HCT116 (cell line): ENCODE measurements around the gene TSEN34. TPM values are rescaled to one million over a fixed set of nuclear protein-coding genes. Genes with fewer than 3 reads are reported as not detected.

ENCODE experiments used
- ATAC-seq: fragments of 200-7000 bp; cut with Tn5 transposase; 2 replicates; pipeline ENCODE4 v1.9.1; 2020; ENCODE audit warnings: mild to moderate bottlenecking, moderate library complexity
- BruUV-seq: library from RNA; stranded (reverse); fragments of 400-500 nt; replicated peaks from 2 replicates; lab custom pipeline; 2021; lab: Mats Ljungman, UMichigan
- CTCF ChIA-PET: fragments of 300-600 bp; sonication (Branson Sonifier 250); formaldehyde crosslinking; loops from one replicate; lab custom pipeline; 2021; ENCODE audit warnings: antibody characterized with exemption; lab: Charles Lee
- POLR2A ChIA-PET: fragments of 300-600, 350-600 bp; sonication (Branson Sonifier 250); formaldehyde crosslinking; loops from one replicate; lab custom pipeline; 2021; ENCODE audit warnings: antibody characterized with exemption; lab: Charles Lee
- RAD21 ChIA-PET, 2 experiments: fragments of 300-600 bp; sonication (Branson Sonifier 250); formaldehyde crosslinking; loops; one replicate each; lab custom pipeline; 2023; ENCODE audit warnings: low total read pairs in 2 of 2; ENCODE audit not compliant: uncharacterized antibody in 2 of 2, unreplicated experiment in 2 of 2, low non-redundant PET in 1 of 2; lab: Charles Lee
- DNase-seq: peaks from one replicate; pipeline ENCODE4 v3.0.0-alpha.2; 2010; ENCODE audit warnings: low read depth, low spot score
- H2AFZ ChIP-seq: fragments of 200-600 bp; shearing (Covaris generic), sonication (generic); 2 replicates; pipeline ENCODE4 v1.6.1; 2017; ENCODE audit warnings: low read depth, mixed run types, mixed read lengths, antibody characterized with exemption, low read length; ENCODE audit not compliant: poor library complexity, severe bottlenecking
- H3K27ac ChIP-seq: 2 replicates; pipeline ENCODE4 v1.5.1; 2012; ENCODE audit warnings: low read depth, low read length
- H3K27me3 ChIP-seq: fragments of 200-600 bp; sonication (generic); 2 replicates; pipeline ENCODE4 v1.6.1; 2016; ENCODE audit warnings: mixed run types, low read length, mixed read lengths; ENCODE audit not compliant: insufficient read depth
- H3K36me3 ChIP-seq, 2 experiments: fragments of 200-500 bp in 1 of 2; fragments of 200-600 bp in 1 of 2; sonication (Bioruptor generic) in 1 of 2; sonication (generic) in 1 of 2; 2 replicates each; pipeline versions ENCODE4 v1.5.1 to v1.6.1; 2014 to 2016; ENCODE audit warnings: low read length in 2 of 2, inconsistent platforms in 1 of 2, mixed read lengths in 1 of 2, mixed run types in 1 of 2; ENCODE audit not compliant: insufficient read depth in 2 of 2, control insufficient read depth in 1 of 2
- H3K4me1 ChIP-seq, 2 experiments: fragments of 200-600 bp in 1 of 2; sonication (generic) in 1 of 2; 2 replicates each; pipeline versions ENCODE4 v1.5.1 to v1.6.1; 2012 to 2017; ENCODE audit warnings: low read length in 2 of 2, inconsistent platforms in 1 of 2, mild to moderate bottlenecking in 1 of 2, mixed read lengths in 1 of 2, mixed run types in 1 of 2, moderate library complexity in 1 of 2; ENCODE audit not compliant: insufficient read depth in 2 of 2, control insufficient read depth in 1 of 2
- H3K4me2 ChIP-seq: fragments of 200-600 bp; sonication (generic); 2 replicates; pipeline ENCODE4 v1.6.1; 2017; ENCODE audit warnings: mixed run types, low read length, mixed read lengths
- H3K4me3 ChIP-seq, 2 experiments: fragments of 200-600 bp in 1 of 2; sonication (generic) in 1 of 2; replicated peaks in 1 of 2; 2 replicates each; pipeline ENCODE4 v1.5.1; 2011 to 2016; ENCODE audit warnings: low read length in 2 of 2, control low read depth in 1 of 2, low read depth in 1 of 2, mild to moderate bottlenecking in 1 of 2, mixed read lengths in 1 of 2, mixed run types in 1 of 2
- H3K79me2 ChIP-seq: fragments of 200-600 bp; sonication (generic); 2 replicates; pipeline ENCODE4 v1.6.1; 2017; ENCODE audit warnings: mild to moderate bottlenecking, mixed run types, low read length, moderate library complexity, mixed read lengths; ENCODE audit not compliant: insufficient read depth
- H3K9ac ChIP-seq: fragments of 200-600 bp; sonication (generic); 2 replicates; pipeline ENCODE4 v1.6.1; 2016; ENCODE audit warnings: low read length, mixed read lengths
- H3K9me2 ChIP-seq: fragments of 200-600 bp; sonication (generic), shearing (Covaris generic); 2 replicates; pipeline ENCODE4 v1.6.1; 2017; ENCODE audit warnings: mixed run types, mild to moderate bottlenecking, moderate library complexity; ENCODE audit not compliant: insufficient read depth
- H3K9me3 ChIP-seq, 2 experiments: fragments of 200-500 bp in 1 of 2; fragments of 200-600 bp in 1 of 2; sonication (Bioruptor generic) in 1 of 2; sonication (generic) in 1 of 2; 2 replicates each; pipeline ENCODE4 v1.6.1; 2014 to 2017; ENCODE audit warnings: low read length in 2 of 2, mixed read lengths in 2 of 2, inconsistent platforms in 1 of 2, low read depth in 1 of 2, mild to moderate bottlenecking in 1 of 2, mixed run types in 1 of 2, moderate library complexity in 1 of 2; ENCODE audit not compliant: control insufficient read depth in 1 of 2, insufficient read depth in 1 of 2
- H4K20me1 ChIP-seq: fragments of 200-600 bp; sonication (generic), shearing (Covaris generic); 2 replicates; pipeline ENCODE4 v1.6.1; 2017; ENCODE audit warnings: mixed run types, mild to moderate bottlenecking, moderate library complexity; ENCODE audit not compliant: insufficient read depth
- ATF3 ChIP-seq: IDR thresholded peaks from 2 replicates; pipeline ENCODE4 v1.6.1; 2012
- CEBPB ChIP-seq: IDR thresholded peaks from 2 replicates; pipeline ENCODE4 v1.6.1; 2012; ENCODE audit warnings: low read depth
- CTCF ChIP-seq, 3 experiments: fragments of 200-600 bp in 1 of 3; sonication (generic) in 1 of 3; IDR thresholded peaks in 2 of 3; conservative IDR thresholded peaks in 1 of 3; 2 replicates each; pipeline ENCODE4 v1.5.1; 2012 to 2017; ENCODE audit warnings: low read depth in 2 of 3, low read length in 2 of 3, antibody characterized with exemption in 1 of 3, borderline replicate concordance in 1 of 3, control low read depth in 1 of 3, mild to moderate bottlenecking in 1 of 3, mixed read lengths in 1 of 3, mixed run types in 1 of 3, moderate library complexity in 1 of 3; ENCODE audit not compliant: insufficient read depth in 1 of 3
- EZH2phosphoT487 ChIP-seq: fragments of 200-600 bp; IDR thresholded peaks from 2 replicates; pipeline ENCODE4 v1.6.1; 2018; ENCODE audit warnings: antibody characterized with exemption, borderline replicate concordance
- POLR2A ChIP-seq: IDR thresholded peaks from 2 replicates; pipeline ENCODE4 v1.7.0; 2011; ENCODE audit warnings: borderline replicate concordance; ENCODE audit not compliant: insufficient read depth, insufficient read length; ENCODE audit errors: extremely low read depth
- POLR2AphosphoS5 ChIP-seq: IDR thresholded peaks from 2 replicates; pipeline ENCODE4 v1.6.1; 2011; ENCODE audit warnings: mild to moderate bottlenecking, low read depth, low read length, moderate library complexity
- RAD21 ChIP-seq: IDR thresholded peaks from 2 replicates; pipeline ENCODE4 v1.6.1; 2012; ENCODE audit warnings: low read depth, mild to moderate bottlenecking
- SIN3A ChIP-seq: IDR thresholded peaks from 2 replicates; pipeline ENCODE4 v1.6.1; 2012; ENCODE audit warnings: low read depth
- SP1 ChIP-seq: IDR thresholded peaks from 2 replicates; pipeline ENCODE4 v1.6.1; 2012; ENCODE audit warnings: low read depth
- SRF ChIP-seq: IDR thresholded peaks from 2 replicates; pipeline ENCODE4 v1.6.1; 2012; ENCODE audit warnings: low read depth
- TCF7L2 ChIP-seq: IDR thresholded peaks from 2 replicates; pipeline ENCODE4 v1.7.0; 2011; ENCODE audit warnings: borderline replicate concordance, inconsistent platforms; ENCODE audit not compliant: insufficient read depth, insufficient read length; ENCODE audit errors: extremely low read depth
- ZFX ChIP-seq: fragments of 450-650 bp; IDR thresholded peaks from 2 replicates; pipeline ENCODE4 v1.6.1; 2017
- ZNF274 ChIP-seq: fragments of 200-500 bp; sonication (Bioruptor generic); IDR thresholded peaks from 2 replicates; pipeline ENCODE4 v1.6.1; 2014; ENCODE audit warnings: mild to moderate bottlenecking, low read depth, low read length, inconsistent platforms
- intact Hi-C: fragments of 100-400 bp; cut with micrococcal nuclease; formaldehyde crosslinking; loops from 2 replicates; pipeline ENCODE4 v1.10.0; 2022
- total RNA-seq: library from RNA; stranded (reverse); gene quantifications from one replicate; pipeline ENCODE4 v1.2.1, GENCODE V29; 2021; ENCODE audit not compliant: unreplicated experiment

TSEN34 gene
- total RNA-seq, 1 experiment from 2014 or later: 99.9 TPM

- POLR2A ChIA-PET: interaction anchor here (0.8 kb wide), 1 partner anchor 11 kb away, joined by 3 read pairs; no protein-coding TSS in a partner anchor
- Histone ChIP-seq H3K4me2 (no peak overlapping the region), H3K79me2 (peaks cover 11% of the 10 kb centered on the region; the same call in 1 of the 2 replicates), H3K36me3 (peaks cover 53 to 76% of the 10 kb centered on the region in 2 experiments; a peak in 3 of 4 replicates), H3K9ac (no peak overlapping the region), H3K4me3 (no peak overlapping the region), H3K27ac (no peak overlapping the region), H3K9me3 (no peaks in the 10 kb centered on the region), H2AFZ (no peak overlapping the region), H4K20me1 (no peaks in the 10 kb centered on the region), H3K4me1 (no peaks in the 10 kb centered on the region), H3K9me2 (no peaks in the 10 kb centered on the region), H3K27me3 (no peaks in the 10 kb centered on the region)
- DNase-seq: no peak
- ATAC-seq: no peak
- intact Hi-C loops: no loop called here
- CTCF ChIA-PET: no interaction called here
- no TSS peak for BruUV-seq
- TF ChIP-seq TCF7L2 (no peak), SP1 (no peak), SIN3A (no peak), CEBPB (no peak), POLR2A (no peak), RAD21 (no peak), SRF (no peak), CTCF (IDR thresholded peaks at IDR 0.05 in 2 of 3, conservative IDR thresholded peaks at IDR 0.05 in 1 of 3; ENCODE audit: borderline replicate concordance in 1 of 3, insufficient read depth in 1 of 3, low read depth in 2 of 3, low read length in 2 of 3) (no peak), EZH2phosphoT487 (no peak), POLR2AphosphoS5 (no peak), ZFX (no peak), ATF3 (no peak), ZNF274 (no peak)
- RAD21 ChIA-PET: no interaction called here
Observed at GRCh38 chr19:54148158-54148557, 43.0 kb upstream of the TSEN34 start.
